Epithelial cell of proximal tubule (primary cell): ENCODE data around the gene RXYLT1. TPM values are rescaled to one million over a fixed set of nuclear protein-coding genes. Genes with fewer than 3 reads are reported as not detected.
A peak's percentile ranks its signal among the peaks of the same experiment; 100 is the strongest.
"Not testable (repeated sequence)": the region's sequence is repeated elsewhere in the genome, so short reads cannot be mapped to it uniquely, and the experiment has no call there.

ENCODE experiments used
- DNase-seq: peaks from one replicate; pipeline ENCODE4 v3.0.0-alpha.2; 2011; ENCODE audit warnings: low read depth
- H3K4me3 ChIP-seq: 2 replicates; pipeline ENCODE4 v1.5.1; 2011; ENCODE audit warnings: low read depth, mild to moderate bottlenecking, low read length
- CTCF ChIP-seq: conservative IDR thresholded peaks from 2 replicates; pipeline ENCODE4 v1.5.1; 2012; ENCODE audit warnings: low read depth, mild to moderate bottlenecking, low read length
- total RNA-seq: library from RNA; depleted of rRNA; stranded (reverse); fragments of >200 nt; gene quantifications from 2 replicates; pipeline ENCODE4 v1.2.3, GENCODE V29; 2015

Gene RXYLT1
- 12.3 and 21.3 TPM in 2 replicates for total RNA-seq

- H3K4me3 ChIP-seq: peak within 1 kb of the TSS; percentile 89
- TF ChIP-seq CTCF: no peak
- DNase-seq: no peak
These were observed at the start of gene RXYLT1 for GRCh38 chr12:63779498-63780481. Gene RXYLT1 (plus strand): TSS chr12:63779909. CDS start chr12:63779961, 52 bp downstream.

GRCh38 chr12:63732779-63733178, 46.9 kb upstream of the RXYLT1 start:
- H3K4me3 ChIP-seq, DNase-seq: not testable (repeated sequence)

GRCh38 chr12:63733585-63733984, 46.1 kb upstream of the RXYLT1 start:
- not testable (repeated sequence) for DNase-seq, H3K4me3 ChIP-seq

GRCh38 chr12:63740551-63740950, 39.2 kb upstream of the RXYLT1 start:
- not testable (repeated sequence) for H3K4me3 ChIP-seq, DNase-seq

- not testable (repeated sequence) for H3K4me3 ChIP-seq, DNase-seq
These were observed 38.3 kb upstream of the RXYLT1 start for GRCh38 chr12:63741431-63741830.

- DNase-seq, H3K4me3 ChIP-seq: not testable (repeated sequence)
These were observed 35.6 kb upstream of the RXYLT1 start for GRCh38 chr12:63744110-63744509.

- DNase-seq, H3K4me3 ChIP-seq: not testable (repeated sequence)
These were observed 33.2 kb upstream of the RXYLT1 start for GRCh38 chr12:63746470-63746869.

- H3K4me3 ChIP-seq, DNase-seq: not testable (repeated sequence)
These were observed 32.6 kb upstream of the RXYLT1 start for GRCh38 chr12:63747136-63747535.

- DNase-seq: no peak
- TF ChIP-seq CTCF: no peak
- H3K4me3 ChIP-seq: no peak overlapping the region
These were observed 32.2 kb upstream of the RXYLT1 start for GRCh38 chr12:63747553-63747952.

GRCh38 chr12:63752283-63752682, 27.4 kb upstream of the RXYLT1 start:
- TF ChIP-seq CTCF: no peak
- no peak for DNase-seq
- H3K4me3 ChIP-seq: no peak overlapping the region

GRCh38 chr12:63752841-63753240, 26.9 kb upstream of the RXYLT1 start:
- no peak overlapping the region for H3K4me3 ChIP-seq
- no peak for TF ChIP-seq CTCF
- DNase-seq: no peak
